ENCODE results near the gene CHID1. TPM values are rescaled to one million over a fixed set of nuclear protein-coding genes. Genes with fewer than 3 reads are reported as not detected.

CHID1 gene
- total and polyA plus RNA-seq, 2 experiments from 2014 or later: 72.3 to 202 TPM

DNA sequence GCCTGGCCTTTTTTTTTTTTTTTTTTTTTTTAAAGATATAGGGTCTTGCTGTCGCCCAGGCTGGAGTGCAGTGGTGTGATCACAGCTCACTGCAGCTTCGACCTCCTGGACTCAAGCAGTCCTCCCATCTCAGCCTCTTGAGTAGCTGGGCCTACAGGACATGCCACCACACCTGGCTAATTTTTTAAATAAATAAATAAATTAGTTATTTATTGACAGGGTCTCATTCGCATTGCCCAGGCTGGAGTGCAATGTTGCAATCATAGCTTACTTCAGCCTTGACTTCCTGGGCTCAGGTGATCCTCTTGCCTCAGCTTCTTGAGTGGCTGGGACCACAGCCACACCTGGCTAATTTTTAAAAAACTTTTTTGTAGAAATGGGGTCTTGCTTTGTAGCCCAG lies 25.6 kb upstream of the CHID1 start:
- Histone ChIP-seq H3F3A (ENCODE audit: insufficient read depth) (peaks cover 10% of the 10 kb centered on the region), H2AFZ (no peak overlapping the region), H3K4me1 (ENCODE audit: insufficient read depth) (peaks cover 18% of the 10 kb centered on the region), H3K36me3 (ENCODE audit: low read depth) (no peaks in the 10 kb centered on the region; the same call in 1 of the 2 replicates), H3K9ac (no peak overlapping the region), H3K27ac (no peak overlapping the region), H3K4me2 (ENCODE audit: unreplicated experiment) (no peak overlapping the region), H4K20me1 (ENCODE audit: insufficient read depth) (peaks cover 12% of the 10 kb centered on the region), H3K9me3 (ENCODE audit: low read depth) (no peaks in the 10 kb centered on the region), H3K4me3 (no peak overlapping the region), H3K9me2 (ENCODE audit: insufficient read depth) (no peaks in the 10 kb centered on the region), H3K79me2 (ENCODE audit: insufficient read depth) (peaks cover 100% of the 10 kb centered on the region), H3K27me3 (replicated peaks; ENCODE audit: insufficient read depth) (no peaks in the 10 kb centered on the region)
- in situ Hi-C loops (cut with MboI): no loop called here
- WGBS, 2 experiments (ENCODE audit: low coverage in 1 of 2, low lambda C conversion rate in 2 of 2, missing lambda C conversion rate in 2 of 2): 99 to 100% methylated on average over 3 of the region's 3 CpGs
- no peak for DNase-seq
- TF ChIP-seq EZH2phosphoT487 (IDR thresholded peaks at IDR 0.05; ENCODE audit: insufficient read depth, low read depth): no peak
- TF ChIP-seq EZH2 (IDR thresholded peaks at IDR 0.05; ENCODE audit: insufficient read depth, poor library complexity, severe bottlenecking): no peak

DNA sequence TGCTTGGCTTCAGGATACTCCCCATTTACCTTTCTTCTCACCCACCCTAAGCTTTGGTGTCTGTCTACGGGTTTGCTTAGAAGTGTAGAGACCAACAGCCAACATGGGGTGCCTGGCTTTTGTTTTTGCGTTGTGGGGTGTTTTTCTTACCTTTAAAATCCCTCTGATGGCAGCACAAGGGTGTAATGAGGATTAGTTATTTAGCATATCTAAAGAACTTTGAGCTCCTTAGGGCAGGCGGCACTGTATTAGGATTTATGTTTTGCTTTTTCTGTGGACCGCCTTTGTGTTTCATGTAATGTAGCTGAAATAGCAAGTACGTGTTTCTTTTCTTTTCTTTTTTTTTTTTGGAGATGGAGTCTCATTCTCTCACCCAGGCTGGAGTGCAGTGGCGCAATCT lies 23.9 kb upstream of the CHID1 start:
- H3K9me2 ChIP-seq (ENCODE audit: insufficient read depth): no peaks in the 10 kb centered on the region
- no peak overlapping the region for H3K9ac ChIP-seq
- DNase-seq: no peak
- no peak overlapping the region for H3K27ac ChIP-seq
- H2AFZ ChIP-seq: no peak overlapping the region
- no peak overlapping the region for H3K4me2 ChIP-seq (ENCODE audit: unreplicated experiment)
- peaks cover 15% of the 10 kb centered on the region for H3F3A ChIP-seq (ENCODE audit: insufficient read depth)
- 72 to 74% methylated on average over 6 of the region's 6 CpGs for WGBS, 2 experiments (ENCODE audit: low coverage in 1 of 2, low lambda C conversion rate in 2 of 2, missing lambda C conversion rate in 2 of 2)
- no peaks in the 10 kb centered on the region for H3K27me3 ChIP-seq (replicated peaks; ENCODE audit: insufficient read depth)
- H3K36me3 ChIP-seq (ENCODE audit: low read depth): no peaks in the 10 kb centered on the region; the same call in 1 of the 2 replicates
- H4K20me1 ChIP-seq (ENCODE audit: insufficient read depth): peaks cover 12% of the 10 kb centered on the region
- TF ChIP-seq EZH2phosphoT487 (IDR thresholded peaks at IDR 0.05; ENCODE audit: insufficient read depth, low read depth) (no peak), EZH2 (IDR thresholded peaks at IDR 0.05; ENCODE audit: insufficient read depth, poor library complexity, severe bottlenecking) (no peak)
- H3K4me1 ChIP-seq (ENCODE audit: insufficient read depth): peaks cover 20% of the 10 kb centered on the region
- in situ Hi-C loops (cut with MboI): no loop called here
- H3K4me3 ChIP-seq: no peak overlapping the region
- peaks cover 100% of the 10 kb centered on the region for H3K79me2 ChIP-seq (ENCODE audit: insufficient read depth)
- no peaks in the 10 kb centered on the region for H3K9me3 ChIP-seq (ENCODE audit: low read depth)

GRCh38 chr11:933936-934335 lies 23.3 kb upstream of the CHID1 start:
- no peaks in the 10 kb centered on the region; the same call in 1 of the 2 replicates for H3K36me3 ChIP-seq (ENCODE audit: low read depth)
- no peaks in the 10 kb centered on the region for H3K27me3 ChIP-seq (replicated peaks; ENCODE audit: insufficient read depth)
- H3K4me1 ChIP-seq (ENCODE audit: insufficient read depth): peaks cover 20% of the 10 kb centered on the region
- no peak overlapping the region for H3K4me2 ChIP-seq (ENCODE audit: unreplicated experiment)
- TF ChIP-seq EZH2phosphoT487 (IDR thresholded peaks at IDR 0.05; ENCODE audit: insufficient read depth, low read depth) (no peak), EZH2 (IDR thresholded peaks at IDR 0.05; ENCODE audit: insufficient read depth, poor library complexity, severe bottlenecking) (no peak)
- in situ Hi-C loops (cut with MboI): no loop called here
- H3K9ac ChIP-seq: no peak overlapping the region
- H2AFZ ChIP-seq: no peak overlapping the region
- peaks cover 100% of the 10 kb centered on the region for H3K79me2 ChIP-seq (ENCODE audit: insufficient read depth)
- peaks cover 12% of the 10 kb centered on the region for H4K20me1 ChIP-seq (ENCODE audit: insufficient read depth)
- DNase-seq: no peak
- peaks cover 15% of the 10 kb centered on the region for H3F3A ChIP-seq (ENCODE audit: insufficient read depth)
- no peak overlapping the region for H3K4me3 ChIP-seq
- H3K9me2 ChIP-seq (ENCODE audit: insufficient read depth): no peaks in the 10 kb centered on the region
- no peaks in the 10 kb centered on the region for H3K9me3 ChIP-seq (ENCODE audit: low read depth)
- 84 to 90% methylated on average over 6 to 7 of the region's 7 CpGs for WGBS, 2 experiments (ENCODE audit: low coverage in 1 of 2, low lambda C conversion rate in 2 of 2, missing lambda C conversion rate in 2 of 2)
- no peak overlapping the region for H3K27ac ChIP-seq

- peaks cover 100% of the 10 kb centered on the region for H3K79me2 ChIP-seq (ENCODE audit: insufficient read depth)
- TF ChIP-seq EZH2phosphoT487 (IDR thresholded peaks at IDR 0.05; ENCODE audit: insufficient read depth, low read depth): no peak
- TF ChIP-seq EZH2 (IDR thresholded peaks at IDR 0.05; ENCODE audit: insufficient read depth, poor library complexity, severe bottlenecking): no peak
- DNase-seq: peak; percentile 35
- H3K9me2 ChIP-seq (ENCODE audit: insufficient read depth): no peaks in the 10 kb centered on the region
- 37 to 38% methylated on average over 14 of the region's 14 CpGs for WGBS, 2 experiments (ENCODE audit: low coverage in 1 of 2, low lambda C conversion rate in 2 of 2, missing lambda C conversion rate in 2 of 2)
- peaks cover 12% of the 10 kb centered on the region for H4K20me1 ChIP-seq (ENCODE audit: insufficient read depth)
- H3F3A ChIP-seq (ENCODE audit: insufficient read depth): peaks cover 15% of the 10 kb centered on the region
- H3K4me2 ChIP-seq (ENCODE audit: unreplicated experiment): no peak overlapping the region
- H2AFZ ChIP-seq: no peak overlapping the region
- no peak overlapping the region for H3K9ac ChIP-seq
- H3K4me1 ChIP-seq (ENCODE audit: insufficient read depth): peaks cover 20% of the 10 kb centered on the region
- H3K36me3 ChIP-seq (ENCODE audit: low read depth): no peaks in the 10 kb centered on the region; the same call in 1 of the 2 replicates
- in situ Hi-C loops (cut with MboI): no loop called here
- no peaks in the 10 kb centered on the region for H3K27me3 ChIP-seq (replicated peaks; ENCODE audit: insufficient read depth)
- H3K27ac ChIP-seq: peak overlapping the region; percentile 10; the same call in 1 of the 2 replicates
- H3K9me3 ChIP-seq (ENCODE audit: low read depth): no peaks in the 10 kb centered on the region
- H3K4me3 ChIP-seq: no peak overlapping the region
Observed at GRCh38 chr11:933142-933851, 22.7 kb upstream of the CHID1 start.
